ENCODE data around the gene PDS5B. TPM values are rescaled to one million over a fixed set of nuclear protein-coding genes. Genes with fewer than 3 reads are reported as not detected.
"Not testable (repeated sequence)": the region's sequence is repeated elsewhere in the genome, so short reads cannot be mapped to it uniquely, and the experiment has no call there.

Gene PDS5B
- total and polyA plus RNA-seq, 10 of the 15 experiments (the other 5 are each of a cell fraction or from before 2014, with no cell fraction given), result 15.4 to 55.3 (median 30.7) TPM

GRCh38 chr13:32713397-32713796 lies 127.1 kb downstream of the PDS5B start:
- CTCF ChIA-PET, result no interaction called here
- H4K20me1 ChIP-seq (ENCODE audit: control insufficient read depth, insufficient read depth), result no peaks in the 10 kb centered on the region
- POLR2A ChIA-PET, result no interaction called here

GRCh38 chr13:32716201-32716600 lies 129.9 kb downstream of the PDS5B start:
- H3K9ac ChIP-seq (ENCODE audit: control insufficient read depth, insufficient read depth, low read length); FAIRE-seq; H2AFZ ChIP-seq (ENCODE audit: control insufficient read depth, low read depth, low read length); BruUV-seq (replicated peaks); intact Hi-C loops (cut with micrococcal nuclease; ENCODE audit: unreplicated experiment); POLR2A ChIA-PET; SMC1A ChIA-PET (ENCODE audit: uncharacterized antibody, unreplicated experiment); H3K27ac ChIP-seq (ENCODE audit: control insufficient read depth, insufficient read depth); H3K4me1 ChIP-seq (ENCODE audit: control insufficient read depth, insufficient read depth, low read length); H4K20me1 ChIP-seq (ENCODE audit: control insufficient read depth, insufficient read depth); H3K79me2 ChIP-seq (ENCODE audit: control insufficient read depth, insufficient read depth, low read length); RAD21 ChIA-PET (ENCODE audit: unreplicated experiment); H3K4me2 ChIP-seq (ENCODE audit: control insufficient read depth, insufficient read depth); DNase-seq (ENCODE audit: low read depth, low spot score); in situ Hi-C loops (cut with MboI); H3K27me3 ChIP-seq (replicated peaks in 1 of 2; ENCODE audit: control insufficient read depth in 2 of 2, insufficient read depth in 2 of 2, low read length in 1 of 2); CTCF ChIA-PET; ATAC-seq; H3K4me3 ChIP-seq: not testable (repeated sequence)
- peaks cover 1 to 14% of the 10 kb centered on the region in 2 experiments for H3K36me3 ChIP-seq (ENCODE audit: control insufficient read depth in 2 of 2, insufficient read depth in 2 of 2, low read length in 1 of 2)
- peaks cover 14% of the 10 kb centered on the region for H3K9me3 ChIP-seq (replicated peaks; ENCODE audit: control insufficient read depth, insufficient read depth, low read length)
- WGBS (ENCODE audit: insufficient coverage, insufficient replicate concordance, low lambda C conversion rate, missing lambda C conversion rate), result 98% methylated on average over 9 of the region's 21 CpGs

More at GRCh38 chr13:32713397-32713796, 127.1 kb downstream of the PDS5B start:
- FAIRE-seq, result no peak
- no peak overlapping the region for H3K4me3 ChIP-seq
- H3K79me2 ChIP-seq (ENCODE audit: control insufficient read depth, insufficient read depth, low read length), result no peaks in the 10 kb centered on the region
- ChIA-PET SMC1A (ENCODE audit: uncharacterized antibody, unreplicated experiment) (interaction anchor here (1.3 kb wide), 1 partner anchor 202 kb away, joined by 3 read pairs; no protein-coding TSS in a partner anchor), RAD21 (ENCODE audit: unreplicated experiment) (no interaction called here)
- H3K9me3 ChIP-seq (replicated peaks; ENCODE audit: control insufficient read depth, insufficient read depth, low read length), result peaks cover 12% of the 10 kb centered on the region
- no peak for ATAC-seq
- H3K4me1 ChIP-seq (ENCODE audit: control insufficient read depth, insufficient read depth, low read length), result no peaks in the 10 kb centered on the region
- no peak overlapping the region for H3K9ac ChIP-seq (ENCODE audit: control insufficient read depth, insufficient read depth, low read length)
- in situ Hi-C loops (cut with MboI) (no loop called here), intact Hi-C loops (cut with micrococcal nuclease; ENCODE audit: unreplicated experiment) (no loop called here)
- no peak overlapping the region for H3K4me2 ChIP-seq (ENCODE audit: control insufficient read depth, insufficient read depth)
- H3K36me3 ChIP-seq (ENCODE audit: control insufficient read depth in 2 of 2, insufficient read depth in 2 of 2, low read length in 1 of 2), result peaks cover 1 to 18% of the 10 kb centered on the region in 2 experiments
- no peaks in the 10 kb centered on the region for H3K27me3 ChIP-seq (replicated peaks in 1 of 2; ENCODE audit: control insufficient read depth in 2 of 2, insufficient read depth in 2 of 2, low read length in 1 of 2)
- no peak overlapping the region for H2AFZ ChIP-seq (ENCODE audit: control insufficient read depth, low read depth, low read length)
- TF ChIP-seq TBL1XR1 (IDR thresholded peaks at IDR 0.05; ENCODE audit: low read depth, low read length), result no peak
- no peak for TF ChIP-seq DPF2 (IDR thresholded peaks at IDR 0.05)
- no peak for TF ChIP-seq ZBED1 (IDR thresholded peaks at IDR 0.05; ENCODE audit: borderline replicate concordance)
- TF ChIP-seq CEBPB (IDR thresholded peaks at IDR 0.05; ENCODE audit: borderline replicate concordance in 1 of 2, low read depth in 2 of 2, low read length in 2 of 2), result no peak
- TF ChIP-seq ZNF384 (IDR thresholded peaks at IDR 0.05; ENCODE audit: borderline replicate concordance, low read depth, low read length), result no peak
- no peak for TF ChIP-seq NRF1 (conservative IDR thresholded peaks at IDR 0.05; ENCODE audit: low read depth, low read length)
- TF ChIP-seq TCF12 (IDR thresholded peaks at IDR 0.05; ENCODE audit: low read depth, low read length), result no peak
- no peak for TF ChIP-seq RFX5 (IDR thresholded peaks at IDR 0.05; ENCODE audit: low read depth, low read length)
- TF ChIP-seq ZNF207 (IDR thresholded peaks at IDR 0.05; ENCODE audit: borderline replicate concordance), result no peak
- TF ChIP-seq E4F1 (IDR thresholded peaks at IDR 0.05; ENCODE audit: borderline replicate concordance, partially characterized antibody), result no peak
- TF ChIP-seq KAT2A (conservative IDR thresholded peaks at IDR 0.05; ENCODE audit: control insufficient read depth, low read depth, low read length), result no peak
- no peak for TF ChIP-seq RB1 (IDR thresholded peaks at IDR 0.05; ENCODE audit: borderline replicate concordance)
- no peak for TF ChIP-seq SREBF1 (IDR thresholded peaks at IDR 0.05; ENCODE audit: low read length)
- no peak for TF ChIP-seq CHD2 (IDR thresholded peaks at IDR 0.05; ENCODE audit: borderline replicate concordance, low read depth, low read length)
- no peak for TF ChIP-seq POU2F2 (IDR thresholded peaks at IDR 0.05; ENCODE audit: borderline replicate concordance, low read depth, low read length)
- no peak for TF ChIP-seq HDGF (IDR thresholded peaks at IDR 0.05)
- H3K27ac ChIP-seq (ENCODE audit: control insufficient read depth, insufficient read depth), result no peak overlapping the region
- BruUV-seq (replicated peaks), result no TSS peak
- no peak for DNase-seq (ENCODE audit: low read depth, low spot score)

Data from GM12878 (cell line).